Urinary bladder (tissue), 4 donors: ENCODE results near the gene CIT. TPM values are rescaled to one million over a fixed set of nuclear protein-coding genes. Genes with fewer than 3 reads are reported as not detected.
"Not testable (repeated sequence)": the region's sequence is repeated elsewhere in the genome, so short reads cannot be mapped to it uniquely, and the experiment has no call there.

Experiments used
- DNase-seq: peaks from one replicate; pipeline ENCODE4 v3.0.0-alpha.2; 2015; ENCODE audit errors: extremely low spot score
- H3K27ac ChIP-seq: one replicate; pipeline ENCODE4 v1.5.1; 2013; ENCODE audit warnings: low read depth, mild to moderate bottlenecking, moderate library complexity
- H3K36me3 ChIP-seq: one replicate; pipeline ENCODE4 v1.6.1; 2013; ENCODE audit warnings: mild to moderate bottlenecking, moderate library complexity; ENCODE audit not compliant: insufficient read depth
- H3K4me1 ChIP-seq: one replicate; pipeline ENCODE4 v1.6.1; 2013; ENCODE audit warnings: mild to moderate bottlenecking, moderate library complexity; ENCODE audit not compliant: insufficient read depth
- H3K4me3 ChIP-seq: one replicate; pipeline ENCODE4 v1.5.1; 2013; ENCODE audit warnings: low read depth, low read length
- WGBS: extraction: QIAGEN DNeasy Blood & Tissue Kit; methylation state at CpG from one replicate; pipeline ENCODE4 v1.1.7; 2013; 5-methylcytosine and 5-hydroxymethylcytosine counted together
- polyA plus RNA-seq: library from polyadenylated mRNA; stranded (reverse); fragments of 200-250 nt; gene quantifications from one replicate; pipeline ENCODE4 v1.2.3, GENCODE V29; 2013
- total RNA-seq: library from RNA; depleted of rRNA; stranded (reverse); fragments of >200 nt; gene quantifications from one replicate; pipeline ENCODE4 v1.2.3, GENCODE V29; 2014
- donor health status: healthy with polysubstance abuse.
- donor health status: healthy.

CIT gene
- total and polyA plus RNA-seq, 2 donors: 1.7 to 23.3 TPM

GRCh38 chr12:119883791-119884190 is 6.7 kb upstream of the CIT start:
- H3K36me3 ChIP-seq, H3K27ac ChIP-seq, DNase-seq, H3K4me3 ChIP-seq, H3K4me1 ChIP-seq: not testable (repeated sequence)
- WGBS: 79% methylated on average over 4 of the region's 4 CpGs

DNA sequence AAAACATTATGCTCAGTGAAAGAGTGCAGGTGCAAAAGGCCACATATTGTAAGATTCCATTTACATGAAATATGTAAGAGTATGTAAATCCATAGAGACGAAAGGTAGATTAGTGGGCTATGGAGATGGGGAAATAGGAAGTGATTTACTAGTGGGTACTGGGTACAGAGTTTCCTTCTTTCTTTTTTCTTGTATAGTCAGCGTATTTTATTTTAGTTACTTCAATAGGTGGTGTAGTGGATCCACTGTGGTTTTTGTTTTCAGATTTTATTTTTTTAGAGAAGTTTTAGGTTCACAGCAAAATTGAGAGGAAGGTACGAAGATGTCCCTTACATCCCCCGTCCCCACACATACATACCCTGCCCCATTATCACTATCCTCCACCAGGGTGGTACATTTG is 6.1 kb upstream of the CIT start:
- Histone ChIP-seq H3K36me3 (no peaks in the 10 kb centered on the region), H3K27ac (no peak overlapping the region), H3K4me3 (no peak overlapping the region), H3K4me1 (no peaks in the 10 kb centered on the region)
- WGBS: 86% methylated on average over 4 of the region's 4 CpGs
- no peak for DNase-seq

- Histone ChIP-seq H3K4me3 (no peak overlapping the region), H3K27ac (no peak overlapping the region), H3K4me1 (no peaks in the 10 kb centered on the region), H3K36me3 (no peaks in the 10 kb centered on the region)
- DNase-seq: no peak
- WGBS: 37% methylated on average over 4 of the region's 4 CpGs
Measured at GRCh38 chr12:119877639-119877948, 474 bp upstream of the CIT start.

GRCh38 chr12:119870457-119870856 is 6.7 kb downstream of the CIT start:
- Histone ChIP-seq H3K4me1 (no peaks in the 10 kb centered on the region), H3K27ac (no peak overlapping the region), H3K4me3 (no peak overlapping the region), H3K36me3 (no peaks in the 10 kb centered on the region)
- 87% methylated on average over 5 of the region's 5 CpGs for WGBS
- DNase-seq: no peak

DNA sequence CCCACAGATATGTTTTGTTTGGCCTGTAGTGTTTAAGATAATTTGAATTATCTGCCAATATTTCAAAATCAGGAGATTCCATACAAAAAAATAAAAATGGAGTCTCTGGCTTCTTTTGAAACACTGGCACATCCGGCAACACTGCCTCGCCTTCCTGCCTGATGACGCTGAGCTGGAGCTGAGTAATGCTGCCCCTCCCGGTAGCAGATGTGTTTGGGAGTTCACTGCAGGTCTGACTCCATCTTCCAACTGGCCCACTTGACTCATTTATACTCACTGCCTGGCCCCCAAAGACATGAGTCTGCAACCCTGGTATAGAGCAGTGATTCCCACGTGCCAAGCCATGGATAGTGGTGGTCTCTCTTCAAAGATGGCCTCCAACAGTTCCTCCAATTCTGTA is 7.4 kb downstream of the CIT start:
- no peak overlapping the region for H3K4me3 ChIP-seq
- no peak for DNase-seq
- 79% methylated on average over 5 of the region's 5 CpGs for WGBS
- H3K4me1 ChIP-seq: no peaks in the 10 kb centered on the region
- H3K36me3 ChIP-seq: no peaks in the 10 kb centered on the region
- H3K27ac ChIP-seq: no peak overlapping the region

DNA sequence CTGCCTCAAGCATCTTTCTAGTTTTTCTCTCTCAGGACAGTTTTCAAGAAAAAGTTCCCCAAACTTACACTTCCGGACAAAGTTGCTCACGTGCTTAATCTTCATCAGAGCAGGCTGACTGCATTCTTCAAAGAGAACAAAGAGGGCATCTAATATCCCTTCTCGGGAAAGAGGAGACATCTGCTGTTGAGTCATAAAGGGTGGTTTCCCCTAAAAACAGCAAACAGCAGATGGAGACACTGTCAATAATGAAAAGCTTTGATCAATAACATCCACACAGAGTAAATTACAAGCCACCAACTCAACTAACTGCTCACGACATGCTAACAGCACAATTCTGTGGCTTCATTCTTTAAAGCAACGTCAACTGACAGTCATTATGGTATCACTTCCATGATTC is 8.1 kb downstream of the CIT start:
- DNase-seq: no peak
- no peak overlapping the region for H3K4me3 ChIP-seq

DNA sequence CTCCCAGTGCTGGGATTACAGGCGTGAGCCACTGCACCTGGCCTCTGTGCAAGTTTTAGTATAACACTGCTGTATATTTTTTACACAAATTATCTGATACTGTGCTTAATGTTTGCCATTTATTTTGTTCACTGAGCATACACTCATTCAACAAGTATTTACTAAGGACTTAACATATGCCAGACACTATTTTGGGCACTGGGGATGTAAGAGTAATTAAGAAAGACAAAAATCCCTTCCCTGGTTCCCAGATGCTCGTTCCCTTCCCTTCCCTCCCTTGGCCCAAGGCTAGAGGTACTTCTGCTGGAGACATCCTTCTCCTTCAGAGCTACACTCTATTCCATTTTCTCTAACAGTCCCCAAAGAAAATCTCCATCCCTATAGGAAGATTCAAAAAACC is 12.5 kb downstream of the CIT start:
- H3K4me3 ChIP-seq: no peak overlapping the region
- 95% methylated on average over 2 of the region's 2 CpGs for WGBS

More for the DNA sequence above, 8.1 kb downstream of the CIT start:
- no peaks in the 10 kb centered on the region for H3K36me3 ChIP-seq
- 82% methylated on average over 5 of the region's 5 CpGs for WGBS
- no peaks in the 10 kb centered on the region for H3K4me1 ChIP-seq
- no peak overlapping the region for H3K27ac ChIP-seq

GRCh38 chr12:119859241-119859640 is 17.9 kb downstream of the CIT start:
- no peak overlapping the region for H3K4me3 ChIP-seq
- H3K27ac ChIP-seq: no peak overlapping the region
- no peak for DNase-seq
- WGBS: 96% methylated on average over 6 of the region's 6 CpGs
- no peaks in the 10 kb centered on the region for H3K36me3 ChIP-seq
- no peaks in the 10 kb centered on the region for H3K4me1 ChIP-seq

More for the DNA sequence above, 12.5 kb downstream of the CIT start:
- Histone ChIP-seq H3K27ac (no peak overlapping the region), H3K4me1 (no peaks in the 10 kb centered on the region), H3K36me3 (no peaks in the 10 kb centered on the region)
- DNase-seq: no peak

- H3K4me3 ChIP-seq: no peak overlapping the region
- WGBS: 88% methylated on average over 8 of the region's 8 CpGs
- H3K4me1 ChIP-seq: no peaks in the 10 kb centered on the region
- DNase-seq: no peak
- H3K27ac ChIP-seq: no peak overlapping the region
- H3K36me3 ChIP-seq: no peaks in the 10 kb centered on the region
Measured at GRCh38 chr12:119857041-119857591, 20.0 kb downstream of the CIT start.

- no peak for DNase-seq
- Histone ChIP-seq H3K36me3 (no peaks in the 10 kb centered on the region), H3K4me1 (no peaks in the 10 kb centered on the region), H3K27ac (no peak overlapping the region), H3K4me3 (no peak overlapping the region)
- 100% methylated on average over 1 of the region's 1 CpG for WGBS
Measured at GRCh38 chr12:119850330-119850729, 26.8 kb downstream of the CIT start.

- DNase-seq: no peak
- no peak overlapping the region for H3K27ac ChIP-seq
- 51% methylated on average over 2 of the region's 2 CpGs for WGBS
Measured at GRCh38 chr12:119843100-119843499, 34.0 kb downstream of the CIT start.

GRCh38 chr12:119842380-119842779 is 34.7 kb downstream of the CIT start:
- no peak for DNase-seq
- Histone ChIP-seq H3K36me3 (no peaks in the 10 kb centered on the region), H3K4me3 (no peak overlapping the region), H3K4me1 (no peaks in the 10 kb centered on the region), H3K27ac (no peak overlapping the region)
- 94% methylated on average over 1 of the region's 1 CpG for WGBS

More at GRCh38 chr12:119843100-119843499, 34.0 kb downstream of the CIT start:
- H3K4me1 ChIP-seq: no peaks in the 10 kb centered on the region
- no peak overlapping the region for H3K4me3 ChIP-seq
- no peaks in the 10 kb centered on the region for H3K36me3 ChIP-seq

DNA sequence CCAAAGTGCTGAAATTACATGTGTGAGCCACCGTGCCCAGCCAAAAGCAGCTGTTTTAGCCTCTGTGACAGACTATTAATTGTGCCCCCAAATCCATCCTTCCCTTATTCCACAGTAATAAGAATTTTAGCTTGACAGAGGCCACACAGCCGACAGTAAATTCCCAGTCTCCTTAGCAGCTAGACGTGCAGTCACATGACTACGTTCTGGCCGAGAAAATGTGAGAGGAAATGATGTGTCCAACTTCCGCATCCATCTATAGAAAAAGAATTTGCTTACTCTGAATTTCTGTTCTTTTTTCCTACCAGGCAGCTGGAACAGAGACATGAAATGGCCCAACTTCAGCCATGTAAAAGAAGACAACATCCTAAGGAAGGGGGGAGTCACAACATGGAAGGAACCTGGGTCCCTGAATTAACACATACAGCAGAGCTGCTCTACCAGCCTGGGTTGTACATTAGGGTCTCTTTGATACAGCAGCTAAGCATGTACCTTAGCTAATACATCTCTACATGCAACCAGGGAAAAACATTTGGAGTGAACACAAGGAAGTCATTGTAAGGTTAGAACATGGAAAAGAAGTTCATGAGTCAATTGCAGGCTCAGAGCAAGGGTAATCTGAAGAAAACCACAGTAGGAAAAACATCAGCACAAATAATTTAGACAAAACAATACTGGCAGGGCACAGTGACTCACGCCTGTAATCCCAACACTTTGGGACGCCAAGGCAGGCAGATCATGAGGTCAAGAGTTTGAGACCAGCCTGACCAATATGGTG is 35.5 kb downstream of the CIT start:
- Histone ChIP-seq H3K27ac (no peak overlapping the region), H3K4me1 (no peaks in the 10 kb centered on the region), H3K36me3 (no peaks in the 10 kb centered on the region), H3K4me3 (no peak overlapping the region)
- 96% methylated on average over 8 of the region's 8 CpGs for WGBS
- no peak for DNase-seq

DNA sequence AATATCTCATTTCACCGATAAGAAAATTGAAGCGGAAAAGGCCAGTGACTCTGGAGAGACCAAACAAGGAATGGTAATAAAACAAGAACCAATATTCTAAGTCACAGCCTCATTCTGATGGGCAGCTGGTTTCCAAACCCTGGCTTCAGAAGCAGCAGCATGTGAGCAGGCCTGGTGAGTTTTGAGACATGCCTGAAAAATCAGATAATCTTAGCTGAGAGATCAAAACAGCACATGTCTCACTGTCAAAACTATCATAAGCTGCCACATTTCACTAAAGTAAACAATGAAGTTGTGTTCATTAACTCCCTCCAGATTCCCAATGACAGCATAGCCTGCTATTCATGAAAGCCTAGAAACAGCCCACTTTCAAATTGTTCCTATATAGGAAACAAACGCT is 36.5 kb downstream of the CIT start:
- DNase-seq: no peak
- H3K4me1 ChIP-seq: no peaks in the 10 kb centered on the region
- WGBS: 96% methylated on average over 3 of the region's 3 CpGs
- H3K4me3 ChIP-seq: no peak overlapping the region
- H3K36me3 ChIP-seq: no peaks in the 10 kb centered on the region
- H3K27ac ChIP-seq: no peak overlapping the region
